ENCODE data around the gene OTX1.

Gene OTX1

GRCh38 chr2:63047321-63048279 lies 3.0 kb upstream of the OTX1 start:
- DNase-seq: no peak

GRCh38 chr2:63048367-63049171 lies 2.1 kb upstream of the OTX1 start:
- DNase-seq: no peak

- no peak for DNase-seq
These were observed 1.2 kb upstream of the OTX1 start for GRCh38 chr2:63049211-63049969.

GRCh38 chr2:63049970-63050333 lies 678 bp upstream of the OTX1 start:
- DNase-seq: no peak

GRCh38 chr2:63051042-63051794 lies 588 bp downstream of the OTX1 start:
- DNase-seq: no peak

GRCh38 chr2:63051795-63052333 lies 1.2 kb downstream of the OTX1 start:
- DNase-seq: no peak

- no peak for DNase-seq
These were observed 1.9 kb downstream of the OTX1 start for GRCh38 chr2:63052411-63053080.

- DNase-seq: no peak
These were observed 2.7 kb downstream of the OTX1 start for GRCh38 chr2:63053081-63053888.

GRCh38 chr2:63053889-63054602 lies 3.4 kb downstream of the OTX1 start:
- DNase-seq: no peak

GRCh38 chr2:63054841-63055225 lies 4.2 kb downstream of the OTX1 start:
- DNase-seq: no peak

- DNase-seq: no peak
These were observed 4.8 kb downstream of the OTX1 start for GRCh38 chr2:63055226-63056106.

GRCh38 chr2:63056107-63057050 lies 5.7 kb downstream of the OTX1 start:
- no peak for DNase-seq

- no peak for DNase-seq
These were observed 6.9 kb downstream of the OTX1 start for GRCh38 chr2:63057249-63058143.

- DNase-seq: no peak
These were observed 7.7 kb downstream of the OTX1 start for GRCh38 chr2:63058144-63058920.

GRCh38 chr2:63058921-63059792 lies 8.5 kb downstream of the OTX1 start:
- DNase-seq: no peak
